Ishikawa (cell line): ENCODE data around the gene E2F1.

Source experiments
- CREB1 ChIP-seq: IDR thresholded peaks from 2 replicates; pipeline ENCODE4 v1.6.1; 2012; ENCODE audit warnings: low read depth
- EGR1 ChIP-seq: IDR thresholded peaks from 2 replicates; pipeline ENCODE4 v1.6.1; 2012
- EP300 ChIP-seq: IDR thresholded peaks from 2 replicates; pipeline ENCODE4 v1.6.1; 2012; ENCODE audit warnings: borderline replicate concordance
- FOXM1 ChIP-seq: IDR thresholded peaks from 2 replicates; pipeline ENCODE4 v1.6.1; 2012; ENCODE audit warnings: low read depth, borderline replicate concordance
- MAX ChIP-seq: IDR thresholded peaks from 2 replicates; pipeline ENCODE4 v1.6.1; 2012
- NFIC ChIP-seq: IDR thresholded peaks from 2 replicates; pipeline ENCODE4 v1.6.1; 2012
- RAD21 ChIP-seq: IDR thresholded peaks from 2 replicates; pipeline ENCODE4 v1.6.1; 2012; ENCODE audit warnings: low read depth
- REST ChIP-seq: IDR thresholded peaks from 2 replicates; pipeline ENCODE4 v1.6.1; 2012; ENCODE audit warnings: low read depth, mild to moderate bottlenecking
- TAF1 ChIP-seq: IDR thresholded peaks from 2 replicates; pipeline ENCODE4 v1.6.1; 2012; ENCODE audit warnings: low read depth, mild to moderate bottlenecking
- TEAD4 ChIP-seq: IDR thresholded peaks from 2 replicates; pipeline ENCODE4 v1.6.1; 2012
- USF1 ChIP-seq: IDR thresholded peaks from 2 replicates; pipeline ENCODE4 v1.6.1; 2012
- YY1 ChIP-seq: IDR thresholded peaks from 2 replicates; pipeline ENCODE4 v1.6.1; 2012; ENCODE audit warnings: low read depth

- TF ChIP-seq REST (no peak), EGR1 (no peak), RAD21 (no peak), MAX (no peak), TAF1 (no peak), EP300 (no peak), USF1 (no peak), YY1 (no peak), CREB1 (no peak), NFIC (no peak), FOXM1 (no peak), TEAD4 (no peak)
These were observed 10.1 kb downstream of the E2F1 start for GRCh38 chr20:33676121-33676520.
